Hypothalamus (tissue), 51 donors: ENCODE data around the gene S1PR1.

ENCODE experiments used
- DNase-seq, 51 donors: peaks; one replicate each; lab custom pipeline; 2025; lab: John Stamatoyannopoulos, UW

S1PR1 gene

DNA sequence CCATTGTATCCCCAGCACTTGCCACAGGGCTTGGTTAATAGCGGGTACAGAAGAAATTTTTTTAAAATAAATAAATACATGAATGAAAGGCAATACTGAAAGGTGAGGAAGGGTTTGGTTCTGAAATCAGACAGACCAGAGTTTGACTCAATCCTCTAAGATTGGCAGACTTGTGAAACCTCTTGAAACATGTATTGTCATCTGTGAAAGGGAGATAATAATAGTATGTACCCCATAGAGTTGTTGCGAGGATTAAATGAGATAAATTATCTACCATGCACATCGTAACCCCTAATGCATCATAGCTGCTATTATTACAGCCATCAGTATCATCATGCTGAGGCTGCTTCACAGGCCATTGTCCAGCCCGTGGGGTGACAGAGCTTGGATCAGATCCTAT is 41.4 kb downstream of the S1PR1 start:
- DNase-seq, result no peak

DNA sequence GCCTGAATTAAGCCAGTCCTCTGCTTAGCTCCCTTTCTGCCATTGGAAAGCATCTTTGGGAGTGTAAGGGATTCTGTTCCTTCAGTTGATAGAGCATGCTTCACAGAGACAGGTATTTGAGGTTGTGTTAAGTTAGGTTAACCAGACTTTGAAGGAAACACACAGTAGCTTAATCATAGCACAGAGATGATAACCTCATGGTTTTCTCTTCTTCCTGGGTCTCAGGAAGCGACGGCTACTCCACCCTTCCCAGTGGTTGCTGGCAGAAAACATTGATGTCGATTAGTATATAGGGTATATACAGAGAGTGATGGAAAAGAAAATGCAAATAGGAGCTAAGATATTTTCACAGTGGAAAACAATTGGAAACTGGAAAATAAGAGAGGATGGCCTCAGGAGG is 42.0 kb downstream of the S1PR1 start:
- DNase-seq, result no peak

DNA sequence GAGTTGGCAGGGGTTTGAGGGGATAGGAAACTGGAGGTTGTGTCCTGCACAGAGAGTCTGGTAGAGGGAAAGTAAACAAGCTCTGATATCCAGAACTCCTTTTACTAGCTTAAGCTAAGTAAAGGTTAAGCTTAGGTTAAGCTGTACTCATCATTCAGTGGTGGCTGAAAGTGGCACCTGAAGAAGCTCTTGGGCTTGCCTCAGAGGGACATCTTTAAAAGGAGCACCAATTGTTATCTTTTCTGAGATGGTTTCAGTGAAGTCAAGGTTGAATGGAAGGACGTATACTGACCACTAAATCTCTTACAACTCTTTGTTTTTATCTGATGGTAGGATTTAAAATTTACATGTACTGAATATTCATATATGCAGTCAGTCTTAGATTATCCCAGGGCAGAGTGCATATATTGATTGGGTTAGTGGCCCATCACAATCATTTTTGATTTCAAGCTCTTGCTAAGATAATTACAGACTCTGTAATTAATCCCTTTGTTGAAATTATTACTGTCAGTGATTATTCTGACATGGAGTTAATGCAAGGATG is 43.3 kb downstream of the S1PR1 start:
- no peak for DNase-seq

DNA sequence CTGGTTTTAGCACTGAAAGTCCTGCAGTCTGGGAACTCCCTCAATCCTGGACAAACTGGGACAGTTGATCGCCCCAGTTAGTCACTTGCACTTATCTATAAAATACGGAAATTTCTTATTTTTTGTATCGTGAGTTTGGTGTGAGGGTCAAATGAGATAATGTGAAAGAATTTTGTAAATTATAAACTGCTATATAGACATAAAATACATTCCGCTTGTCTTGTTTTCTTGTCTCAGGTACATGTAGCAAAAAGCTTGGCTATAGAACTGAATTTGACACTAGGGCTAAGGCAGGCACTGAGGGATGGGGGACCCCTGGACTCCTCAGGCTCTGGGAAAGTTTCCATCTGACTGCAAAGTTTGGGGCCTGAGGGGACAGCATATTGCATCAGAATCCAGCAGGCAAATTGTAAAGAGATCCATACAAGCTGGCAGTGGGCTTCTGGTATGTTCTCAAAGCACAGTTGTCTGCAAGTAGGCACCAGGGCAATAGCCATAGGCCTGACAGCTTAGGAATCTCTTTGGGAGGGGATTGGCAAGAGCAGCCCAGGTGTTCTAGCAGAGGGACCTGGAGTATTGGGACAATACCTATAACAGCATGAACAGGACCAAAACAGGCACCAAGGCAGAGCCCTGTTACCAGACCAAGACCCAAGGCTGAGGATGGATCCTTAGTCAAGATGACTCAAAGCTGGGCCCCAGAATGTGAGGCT is 44.3 kb downstream of the S1PR1 start:
- DNase-seq, result no peak

DNA sequence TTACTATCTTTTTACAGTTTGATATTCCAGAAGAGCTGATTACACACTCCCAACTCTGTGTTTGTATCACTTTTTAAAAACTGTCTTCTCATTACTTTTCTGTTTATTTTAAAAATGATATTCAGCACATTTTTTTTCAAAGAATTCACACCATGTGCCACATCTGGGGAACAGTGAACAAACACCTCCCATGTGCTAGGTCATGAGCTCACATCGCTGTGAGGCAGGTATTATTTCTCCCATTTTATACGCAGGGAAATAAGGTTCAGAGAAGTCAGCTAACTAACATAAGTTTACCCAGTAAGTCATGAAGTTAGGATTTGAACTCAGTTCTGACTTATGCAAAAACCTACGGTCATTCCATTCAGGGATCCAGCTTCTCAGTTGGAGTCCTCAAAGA is 44.9 kb downstream of the S1PR1 start:
- DNase-seq, result no peak

DNA sequence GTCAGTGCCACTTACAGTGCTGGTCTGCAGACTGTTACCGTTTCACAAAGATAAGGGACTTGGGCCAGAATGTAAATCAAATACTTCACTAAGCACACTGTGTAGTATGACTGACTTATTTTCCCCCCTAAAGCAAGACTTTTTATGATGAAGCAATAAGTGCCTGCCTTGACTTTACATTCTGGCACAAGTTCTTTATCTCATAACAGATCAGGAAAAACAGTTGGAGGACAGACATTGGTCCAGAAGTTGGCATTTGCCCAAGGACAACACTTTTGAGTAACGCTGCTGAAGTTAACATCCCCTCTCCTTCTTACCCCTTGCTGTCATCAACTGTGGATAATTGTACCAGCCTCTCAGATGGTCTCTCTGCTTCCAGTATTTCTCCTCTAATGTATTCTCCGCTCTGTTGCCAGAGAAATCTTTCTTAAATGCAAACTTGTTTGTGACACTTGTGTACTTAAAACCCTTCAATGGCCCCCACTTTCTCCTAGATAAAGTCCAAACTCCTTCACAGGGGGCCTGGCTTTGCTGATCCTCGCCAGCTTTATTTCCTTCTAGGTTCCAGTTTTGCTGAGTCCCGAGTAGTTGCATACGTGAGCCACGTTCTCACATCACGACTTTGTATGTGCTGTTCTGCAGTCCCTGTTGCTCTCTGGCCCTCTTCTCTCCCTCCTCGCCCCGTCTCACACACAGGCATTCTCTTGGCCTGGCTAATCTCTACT is 45.7 kb downstream of the S1PR1 start:
- no peak for DNase-seq

DNA sequence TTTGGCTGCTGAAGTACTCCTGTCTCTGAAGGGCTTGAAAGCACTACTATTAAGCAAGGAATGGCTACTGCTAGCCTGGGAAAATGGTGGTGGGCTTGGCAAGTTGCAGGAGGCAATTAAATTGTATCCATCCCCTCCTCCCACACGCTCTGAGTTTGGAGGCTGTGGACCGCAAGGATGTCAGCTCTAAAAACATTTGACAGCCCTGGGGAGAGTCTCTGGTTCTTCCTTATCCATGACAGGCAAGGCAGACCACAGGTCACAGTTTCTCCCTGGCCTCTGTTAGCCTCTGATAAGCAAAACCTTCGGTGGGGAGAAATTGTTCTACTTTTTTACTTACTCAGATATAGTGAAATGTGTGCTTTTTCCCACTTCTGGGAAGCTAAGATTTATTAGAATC is 46.6 kb downstream of the S1PR1 start:
- no peak for DNase-seq

DNA sequence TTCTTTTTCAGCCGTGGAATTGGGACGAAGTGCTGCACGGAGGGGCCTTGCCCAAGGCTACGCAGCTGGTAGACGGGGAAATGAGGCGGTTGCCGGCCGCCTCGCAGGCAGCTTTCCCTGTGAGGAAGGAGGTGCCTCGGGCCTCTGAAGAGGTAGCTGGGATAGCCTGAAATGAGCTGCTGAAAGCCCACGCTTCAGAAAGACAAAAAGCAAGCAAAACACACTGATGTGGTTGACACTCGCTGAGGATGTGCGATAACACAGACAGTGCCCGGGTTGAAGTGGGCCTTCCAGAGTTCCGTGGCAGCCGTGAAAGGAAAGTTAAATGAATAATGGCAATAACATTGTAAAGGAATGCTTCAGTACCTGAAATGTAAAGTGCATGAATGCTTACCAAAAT is 47.2 kb downstream of the S1PR1 start:
- no peak for DNase-seq

DNA sequence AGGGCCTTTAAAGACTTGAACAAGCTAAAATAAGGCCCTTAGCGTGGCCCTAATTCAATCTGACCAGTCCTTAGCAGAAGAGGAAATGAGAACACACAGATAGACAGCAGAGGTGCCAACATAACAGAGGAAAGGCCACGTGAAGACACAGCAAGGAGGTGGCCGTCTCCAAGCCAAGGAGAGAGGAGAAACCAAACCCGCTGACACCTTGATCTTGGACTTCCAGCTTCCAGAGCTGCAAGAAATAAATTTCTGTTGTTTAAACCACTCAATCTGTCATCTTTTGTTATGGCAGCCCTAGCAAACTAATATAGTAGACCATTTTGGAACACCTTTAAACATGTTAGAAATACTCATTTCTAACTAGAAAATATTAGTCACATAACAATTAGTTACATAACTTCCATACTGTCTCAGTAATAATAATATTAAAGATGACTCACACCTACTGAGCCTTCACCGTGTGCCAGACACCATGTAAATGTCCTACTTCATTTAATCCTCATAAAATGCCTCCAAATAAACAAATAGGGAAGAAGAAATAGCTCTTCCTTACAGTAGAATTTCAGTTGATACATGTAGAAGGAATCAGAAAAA is 47.9 kb downstream of the S1PR1 start:
- DNase-seq, result no peak

DNA sequence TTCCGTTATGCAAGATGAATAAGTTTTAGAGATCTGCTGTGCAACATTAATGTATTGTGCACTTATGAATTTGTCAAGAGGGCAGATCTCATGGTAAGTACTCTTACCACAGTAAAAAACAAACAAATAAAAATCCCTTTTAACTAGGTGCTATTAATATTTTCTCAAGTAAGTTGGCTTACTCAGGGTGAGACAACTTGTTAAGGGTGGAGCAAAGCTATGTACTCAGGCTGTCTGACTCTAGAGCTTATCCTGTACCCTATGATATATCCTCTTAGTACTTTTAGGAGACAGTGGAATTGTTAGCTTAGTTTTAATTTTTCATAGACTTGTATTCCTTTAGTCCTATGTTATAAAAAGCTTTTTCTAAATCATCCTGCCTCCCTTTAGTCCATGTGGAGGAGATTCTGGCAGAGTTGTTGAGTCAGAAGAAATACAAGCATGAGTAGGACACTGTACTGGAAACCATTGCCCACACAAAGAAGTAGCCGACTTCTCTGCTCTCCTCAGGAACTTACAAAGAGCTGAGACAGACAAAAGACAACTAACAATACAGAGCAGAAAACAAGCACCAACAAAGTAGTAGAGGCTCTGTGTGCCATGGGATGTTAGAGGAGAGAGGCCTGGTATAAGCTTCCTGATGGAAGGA is 49.2 kb downstream of the S1PR1 start:
- no peak for DNase-seq

DNA sequence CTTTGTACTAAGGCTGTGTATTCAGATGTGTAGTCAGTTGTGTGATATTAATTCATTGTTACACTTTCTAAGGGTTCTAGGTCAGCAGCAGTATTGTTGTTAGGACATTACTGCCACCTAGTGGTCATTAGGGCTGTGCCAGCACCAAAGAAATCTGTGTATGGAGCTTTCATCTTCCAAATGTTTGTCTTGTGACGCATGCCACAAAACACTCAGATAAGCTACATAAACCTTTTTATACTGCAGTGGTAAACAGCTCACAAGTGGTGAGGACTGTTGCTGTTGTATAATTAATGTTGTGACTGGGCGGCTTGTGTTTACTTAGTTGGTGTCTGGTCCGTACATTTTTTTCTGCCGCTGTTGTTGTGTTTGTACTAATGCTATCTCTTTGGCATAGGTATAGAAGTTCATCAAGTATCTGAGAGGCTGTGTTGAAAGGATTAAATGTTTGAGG is 51.7 kb downstream of the S1PR1 start:
- DNase-seq, result peak in 34 of 51 donors; percentile 1 to 63 (median 16)

DNA sequence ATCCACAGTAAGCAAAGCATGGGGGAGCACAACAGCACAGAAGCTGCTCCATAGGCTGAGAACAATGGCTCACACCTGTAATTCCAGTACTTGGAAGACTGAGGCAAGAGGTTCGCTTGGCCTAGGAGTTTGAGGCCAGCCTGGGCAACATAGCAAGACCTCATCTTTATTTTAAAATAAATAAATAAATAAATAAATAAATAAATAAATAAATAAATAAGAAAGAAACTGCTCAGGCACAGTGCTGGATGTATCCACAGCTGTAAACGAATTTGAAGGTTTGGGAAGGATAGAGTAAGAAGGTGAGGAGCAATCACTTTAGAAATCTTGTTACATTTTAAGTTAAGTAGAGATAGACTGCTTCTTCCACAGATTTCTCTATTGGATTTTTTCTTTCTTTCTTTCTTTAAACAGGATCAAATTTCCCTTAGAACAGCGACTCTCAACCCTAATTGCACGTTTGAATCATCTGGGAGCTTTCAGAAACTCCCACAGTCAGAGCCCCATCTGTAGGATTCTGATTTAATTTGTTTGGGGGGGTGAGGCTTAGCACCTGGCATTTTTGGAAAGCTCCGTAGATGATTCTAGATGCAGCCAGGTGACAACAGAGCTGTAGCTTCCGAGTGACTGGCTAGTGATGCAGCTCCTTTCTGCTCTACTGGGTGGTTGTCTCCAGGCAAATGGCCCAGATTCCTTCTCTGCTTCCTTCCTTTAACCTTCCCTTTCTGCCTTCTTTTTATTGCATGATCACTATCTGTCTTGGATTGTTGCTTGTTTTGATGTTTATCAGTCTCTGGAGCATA is 53.5 kb downstream of the S1PR1 start:
- DNase-seq, result no peak
